NCI-H2081 (cell line): Measurements from ENCODE around the gene HES7.

ENCODE experiments used
- DNase-seq, 2 experiments: peaks; one replicate each; lab custom pipeline; 2025; lab: John Stamatoyannopoulos, UW

HES7 gene

GRCh38 chr17:8155231-8155995 lies 31.5 kb upstream of the HES7 start:
- no peak for DNase-seq

DNA sequence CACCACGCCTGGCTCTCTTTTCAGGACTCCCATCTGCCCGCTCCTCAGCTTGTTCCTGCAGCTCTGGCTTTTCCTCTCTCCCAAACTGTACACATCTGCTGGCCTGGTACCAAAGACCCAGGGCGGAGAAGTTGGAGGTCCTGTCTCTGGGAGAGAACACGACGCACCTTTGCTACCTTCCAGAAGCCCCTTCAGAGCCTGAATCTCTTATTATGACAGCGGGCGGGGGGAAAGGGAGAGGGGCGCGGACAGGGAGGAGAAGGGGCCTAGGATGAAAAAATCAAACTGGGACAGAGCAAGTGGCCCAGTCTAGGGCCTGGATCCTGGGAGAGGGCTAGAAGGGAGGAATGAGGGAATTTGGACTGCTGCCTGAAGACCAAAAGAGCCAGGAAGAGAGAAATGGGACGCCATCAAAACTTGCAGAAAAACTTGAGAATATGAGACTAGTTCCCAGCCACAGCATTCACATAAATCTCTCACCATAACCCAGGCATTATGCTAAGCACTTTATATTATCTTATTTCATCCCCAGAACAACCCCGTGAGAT lies 30.8 kb upstream of the HES7 start:
- DNase-seq, result no peak

GRCh38 chr17:8153957-8154607 lies 30.2 kb upstream of the HES7 start:
- no peak for DNase-seq

DNA sequence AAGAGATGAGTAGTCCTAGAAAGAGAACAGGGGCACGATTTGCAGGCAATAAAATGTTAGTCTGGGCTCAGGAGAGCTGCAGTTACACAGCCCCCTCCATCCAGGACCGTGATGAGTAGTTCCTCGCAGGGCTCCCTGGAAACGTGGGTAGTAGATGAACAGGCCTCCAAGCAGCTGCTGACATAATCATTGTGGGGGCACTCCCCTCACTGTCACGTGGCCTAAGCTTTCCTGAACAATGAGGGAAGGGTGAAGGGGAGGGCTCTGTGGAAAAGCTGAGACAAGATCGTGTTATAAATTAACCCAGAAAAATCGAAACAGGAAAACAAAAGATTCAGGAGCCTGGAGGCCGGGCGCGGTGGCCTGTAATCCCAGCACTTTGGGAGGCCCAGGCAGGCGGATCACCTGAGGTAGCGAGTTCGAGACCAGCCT lies 29.6 kb upstream of the HES7 start:
- no peak for DNase-seq

DNA sequence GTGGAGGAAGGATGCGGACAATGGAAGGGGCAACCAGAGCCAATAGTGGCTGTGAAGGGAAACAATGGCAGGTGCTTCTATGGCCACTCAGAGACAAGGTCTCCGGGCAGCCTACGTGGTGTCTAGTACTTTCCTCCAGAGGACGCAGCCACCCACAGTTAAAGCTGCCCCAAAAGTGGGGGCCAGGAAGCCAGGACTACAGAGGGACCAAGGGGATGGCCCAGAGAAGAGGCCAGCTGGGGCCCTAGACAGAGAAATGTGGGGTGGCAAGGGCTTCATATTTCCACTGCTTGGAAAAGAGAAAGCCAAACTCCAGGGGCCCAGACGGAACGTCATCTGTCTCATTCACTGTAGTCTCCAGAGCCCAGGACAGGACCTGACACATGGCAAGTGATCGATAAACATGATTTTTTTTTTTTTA lies 29.1 kb upstream of the HES7 start:
- DNase-seq, result no peak

- peak; percentile 82 to 87 for DNase-seq
These were observed 28.3 kb upstream of the HES7 start, which contains the start of gene PER1 for GRCh38 chr17:8152112-8152775. TSS of gene PER1 (minus strand) at chr17:8152404. CDS start at chr17:8150706, 1,698 bp downstream.

DNA sequence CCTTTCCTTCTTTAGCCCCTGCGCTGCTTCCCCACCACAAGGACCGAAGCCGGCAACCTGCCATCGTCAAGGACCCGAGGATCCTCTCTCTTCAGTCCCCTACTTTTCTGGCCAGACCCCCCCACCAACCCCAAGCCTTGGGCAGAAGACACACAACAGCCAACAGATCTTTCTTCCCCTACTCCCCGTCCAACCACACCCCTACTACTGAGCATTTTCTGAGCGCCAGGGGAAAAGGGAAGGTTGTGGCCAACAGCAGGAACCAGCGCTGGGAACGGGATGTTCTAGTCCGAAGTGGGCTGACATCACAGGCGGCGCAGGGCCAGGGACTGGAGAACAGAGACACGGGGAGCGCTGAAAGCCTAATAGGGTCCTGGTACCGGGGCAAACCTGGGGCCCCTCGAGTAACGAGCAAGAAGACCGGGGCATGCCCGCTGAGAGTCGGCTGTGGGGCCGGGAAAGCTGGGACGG lies 27.8 kb upstream of the HES7 start:
- DNase-seq, result no peak

DNA sequence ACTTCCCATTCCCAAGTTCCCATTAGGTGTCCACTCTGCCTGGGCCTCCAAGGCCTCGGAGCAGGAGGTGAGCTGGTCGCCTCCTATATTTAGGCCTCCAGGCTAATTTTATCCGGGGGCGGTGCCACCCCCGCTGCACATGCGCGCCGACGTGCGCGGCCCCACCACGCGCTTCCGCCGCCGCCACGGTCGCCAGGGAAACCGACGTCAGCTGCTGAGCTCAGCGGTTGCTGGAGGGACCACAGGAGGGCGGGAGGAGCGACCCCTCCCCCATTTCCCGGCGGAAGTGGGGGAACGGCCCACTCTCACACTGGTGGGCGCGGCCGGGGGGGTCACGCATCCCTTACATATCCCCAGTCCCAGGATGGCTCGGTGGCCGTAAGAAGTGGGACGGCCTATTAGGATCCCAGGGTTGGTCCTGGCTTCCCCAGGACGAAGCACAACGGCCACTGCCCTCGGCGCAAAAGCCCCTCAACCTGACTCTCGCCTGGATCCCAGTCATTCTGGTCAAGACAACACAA lies 27.3 kb upstream of the HES7 start:
- peak; percentile 70 to 78 for DNase-seq

DNA sequence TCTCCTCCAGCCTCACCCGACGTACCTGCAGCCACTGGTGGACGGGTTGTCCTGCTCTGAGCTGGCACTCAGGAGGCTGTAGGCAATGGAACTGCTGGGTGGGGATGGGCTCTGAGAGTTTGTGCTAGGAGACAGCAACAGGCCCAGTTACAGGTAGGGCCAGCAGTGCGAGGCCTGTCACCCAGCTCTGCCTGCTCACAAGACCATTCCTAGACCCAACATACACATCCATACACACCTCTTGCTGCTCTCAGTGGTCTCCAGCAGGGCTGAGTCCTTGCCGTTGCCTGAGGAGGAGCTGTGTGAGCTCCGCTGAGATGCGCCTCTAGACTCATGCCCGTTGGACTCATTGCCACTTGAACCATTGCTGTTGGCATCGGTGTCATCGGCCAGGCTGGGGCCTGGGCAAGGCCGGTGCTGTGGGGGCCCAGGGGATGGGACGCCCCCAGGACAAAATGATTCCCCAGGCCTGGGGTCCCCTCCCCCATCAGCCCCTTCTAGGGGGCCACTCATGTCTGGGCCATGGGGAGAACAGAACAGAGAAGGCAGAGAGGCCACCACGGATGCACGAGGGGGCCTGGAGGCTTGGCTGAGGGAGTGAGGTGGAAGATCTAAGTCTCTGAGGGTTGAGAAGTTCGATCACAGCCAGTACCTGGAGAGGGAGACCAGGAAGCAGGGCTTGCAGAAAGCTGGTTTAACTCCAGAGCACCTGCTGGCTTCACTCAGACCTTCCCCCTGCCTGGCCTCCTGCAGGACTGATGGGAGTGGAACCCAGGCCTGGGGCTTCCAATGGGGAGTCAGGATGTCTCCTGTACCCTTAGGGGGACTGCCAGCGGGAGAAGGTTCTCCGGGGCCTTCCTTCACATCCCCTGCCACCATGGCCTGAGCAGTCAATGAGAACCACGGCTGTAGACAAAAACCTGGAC lies 26.6 kb upstream of the HES7 start:
- no peak for DNase-seq

GRCh38 chr17:8149419-8150193 lies 25.7 kb upstream of the HES7 start:
- no peak for DNase-seq

GRCh38 chr17:8148560-8148959 lies 24.7 kb upstream of the HES7 start:
- DNase-seq, result no peak

- DNase-seq, result no peak
These were observed 24.0 kb upstream of the HES7 start for GRCh38 chr17:8147805-8148404.

- no peak for DNase-seq
These were observed 23.4 kb upstream of the HES7 start for GRCh38 chr17:8147141-8147804.

GRCh38 chr17:8146381-8147140 lies 22.7 kb upstream of the HES7 start:
- DNase-seq, result no peak

- no peak for DNase-seq
These were observed 21.9 kb upstream of the HES7 start for GRCh38 chr17:8145811-8146210.

DNA sequence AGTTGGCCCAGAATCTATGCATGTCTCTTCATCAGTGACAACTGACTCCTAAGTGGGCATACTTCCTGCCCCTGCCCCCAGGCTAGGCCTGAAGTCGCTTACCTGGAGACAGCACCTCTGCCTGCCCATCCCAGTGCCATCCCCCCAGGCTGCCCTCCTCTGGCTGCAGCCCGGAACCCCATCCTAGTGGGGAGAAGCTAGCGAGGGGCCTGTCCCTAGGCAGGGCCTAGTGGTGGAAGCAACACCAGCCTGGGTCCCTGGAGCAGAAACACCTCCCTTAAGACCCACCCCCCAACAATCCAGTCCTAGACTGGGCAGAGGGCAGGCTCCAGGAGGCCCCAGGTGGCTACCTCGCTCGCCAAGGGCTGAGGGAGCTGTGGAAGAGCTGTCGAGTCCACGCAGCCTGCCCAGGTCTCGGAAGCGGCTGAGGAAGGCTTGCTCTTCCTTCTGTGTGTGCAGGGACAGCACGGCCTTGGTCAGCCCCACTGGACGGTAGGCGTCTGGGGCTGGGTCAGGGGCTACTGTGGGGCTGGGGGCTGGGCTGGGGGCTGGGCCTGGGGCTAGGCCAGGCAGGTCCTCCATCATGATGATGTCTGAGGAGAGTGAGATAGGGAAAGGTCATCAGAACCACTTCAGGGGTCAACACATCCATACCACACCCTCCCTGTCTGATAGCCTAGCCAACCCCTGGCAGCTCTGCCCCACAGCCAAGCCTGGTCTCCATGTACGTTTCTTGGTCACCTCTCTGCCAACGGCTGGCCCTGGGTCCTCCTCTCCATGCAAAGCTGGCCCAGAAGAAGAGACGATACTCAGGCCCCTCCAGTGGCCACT lies 20.7 kb upstream of the HES7 start:
- DNase-seq, result no peak

DNA sequence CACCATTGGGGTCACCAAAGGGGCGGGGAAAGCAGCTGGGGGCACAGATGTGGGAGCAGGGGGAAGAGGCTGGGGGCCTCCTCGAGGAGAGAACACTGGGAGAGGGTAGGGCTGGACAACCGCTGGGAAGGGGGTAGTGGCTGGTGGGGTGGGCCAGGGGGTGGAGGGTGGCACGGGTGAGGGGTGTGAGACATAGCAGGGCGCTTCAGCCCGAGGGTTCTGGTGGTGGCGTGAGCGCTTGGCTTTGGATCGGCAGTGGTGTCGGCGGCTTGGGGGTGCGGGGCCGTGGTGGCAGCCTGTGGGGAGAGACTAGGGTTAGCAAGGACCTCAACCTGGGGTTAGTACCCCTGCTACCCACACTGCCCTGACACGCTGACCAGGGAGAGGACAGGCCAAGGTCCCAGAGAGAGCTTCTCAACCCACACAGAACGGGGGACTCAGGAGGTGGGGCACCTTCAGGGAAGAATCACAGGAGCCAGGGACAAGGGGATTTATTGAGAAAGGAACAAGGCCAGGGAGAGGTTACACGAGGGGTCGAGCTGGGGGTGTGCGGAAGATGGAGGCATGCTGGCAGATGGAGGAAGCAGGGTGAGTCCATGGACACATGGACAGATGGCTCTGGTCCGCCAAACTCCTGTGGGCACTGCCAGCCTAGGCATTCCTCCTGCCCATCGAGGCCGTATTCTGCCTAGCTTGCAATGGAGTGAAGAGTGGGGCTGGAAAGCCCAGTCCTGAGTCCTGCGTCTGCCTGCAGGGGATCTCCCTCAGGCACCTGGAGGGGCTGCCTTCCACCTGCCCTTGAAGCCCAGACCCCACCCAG lies 19.9 kb upstream of the HES7 start:
- no peak for DNase-seq
